NCI-H1105 (cell line): ENCODE results near the gene C1QTNF8.

Experiments
- DNase-seq: peaks from one replicate; lab custom pipeline; 2025; lab: John Stamatoyannopoulos, UW

C1QTNF8 gene

GRCh38 chr16:1045310-1045992, 50.6 kb downstream of the C1QTNF8 start:
- no peak for DNase-seq

- DNase-seq: no peak
Measured at GRCh38 chr16:1044460-1045309, 51.4 kb downstream of the C1QTNF8 start.

GRCh38 chr16:1043881-1044451, 52.1 kb downstream of the C1QTNF8 start:
- no peak for DNase-seq

- no peak for DNase-seq
Measured at GRCh38 chr16:1042866-1043265, 53.2 kb downstream of the C1QTNF8 start.

GRCh38 chr16:1042049-1042744, 53.8 kb downstream of the C1QTNF8 start:
- DNase-seq: no peak

GRCh38 chr16:1040346-1040745, 55.7 kb downstream of the C1QTNF8 start:
- no peak for DNase-seq

- no peak for DNase-seq
Measured at GRCh38 chr16:1039762-1040161, 56.3 kb downstream of the C1QTNF8 start.

- DNase-seq: no peak
Measured at GRCh38 chr16:1038932-1039331, 57.1 kb downstream of the C1QTNF8 start.
